ENCODE data around the gene KRTAP3-1. TPM values are rescaled to one million over a fixed set of nuclear protein-coding genes. Genes with fewer than 3 reads are reported as not detected.

The KRTAP3-1 gene
- total and polyA plus RNA-seq, 8 donors = not detected

GRCh38 chr17:40995116-40995515 is 13.8 kb downstream of the KRTAP3-1 start:
- WGBS, 5 donors = 26 to 67% (median 41%) methylated on average over 1 of the region's 1 CpG
- Histone ChIP-seq H3K4me1 (no peaks in the 10 kb centered on the region), H3K36me3 (no peaks in the 10 kb centered on the region), H3K9me3 (no peaks in the 10 kb centered on the region), H3K4me3 (no peak overlapping the region), H3K27me3 (peaks cover 0 to 43% (median 0%) of the 10 kb centered on the region in 3 donors), H3K27ac (no peak overlapping the region)
- DNase-seq = no peak
- intact Hi-C loops (cut with DNase I; ENCODE audit: low total_unique reads) = no loop called here
- TF ChIP-seq POLR2AphosphoS5 (IDR thresholded peaks at IDR 0.05) (no peak), POLR2A (IDR thresholded peaks at IDR 0.05) (no peak), EP300 (IDR thresholded peaks at IDR 0.05) (no peak)

GRCh38 chr17:40993839-40994238 is 15.1 kb downstream of the KRTAP3-1 start, which contains the start of gene KRTAP3-3:
Gene KRTAP3-3, minus strand, starts transcription at chr17:40994164. Its CDS starts 67 bp downstream, at chr17:40994097.
- 27 to 49% (median 39%) methylated on average over 4 of the region's 4 CpGs for WGBS, 5 donors
- no peak for DNase-seq
- H3K27ac ChIP-seq = no peak within 1 kb of the TSS
- H3K4me1 ChIP-seq = no peaks in the 10 kb centered on the region
- intact Hi-C loops (cut with DNase I; ENCODE audit: low total_unique reads) = no loop called here
- TF ChIP-seq POLR2AphosphoS5 (IDR thresholded peaks at IDR 0.05) (no peak), EP300 (IDR thresholded peaks at IDR 0.05) (no peak), CTCF (IDR thresholded peaks at IDR 0.05) (no peak), POLR2A (IDR thresholded peaks at IDR 0.05) (no peak)
- H3K36me3 ChIP-seq = no peaks in the 10 kb centered on the region
- no peak within 1 kb of the TSS for H3K4me3 ChIP-seq
- H3K9me3 ChIP-seq = no peaks in the 10 kb centered on the region
- H3K27me3 ChIP-seq = peaks cover 0 to 36% (median 0%) of the 10 kb centered on the region in 3 donors

GRCh38 chr17:40993084-40993483 is 15.8 kb downstream of the KRTAP3-1 start:
- Histone ChIP-seq H3K4me1 (no peaks in the 10 kb centered on the region), H3K36me3 (no peaks in the 10 kb centered on the region), H3K27me3 (peaks cover 0 to 32% (median 0%) of the 10 kb centered on the region in 3 donors), H3K9me3 (no peaks in the 10 kb centered on the region), H3K27ac (no peak overlapping the region), H3K4me3 (no peak overlapping the region)
- intact Hi-C loops (cut with DNase I; ENCODE audit: low total_unique reads) = no loop called here
- DNase-seq = no peak
- 89 to 97% (median 94%) methylated on average over 2 of the region's 2 CpGs for WGBS, 5 donors
- TF ChIP-seq POLR2AphosphoS5 (IDR thresholded peaks at IDR 0.05) = no peak
- no peak for TF ChIP-seq POLR2A (IDR thresholded peaks at IDR 0.05)
- TF ChIP-seq EP300 (IDR thresholded peaks at IDR 0.05) = no peak
- no peak for TF ChIP-seq CTCF (IDR thresholded peaks at IDR 0.05)

GRCh38 chr17:40992666-40993065 is 16.3 kb downstream of the KRTAP3-1 start:
- H3K4me1 ChIP-seq = no peaks in the 10 kb centered on the region
- no peak for DNase-seq
- no peak overlapping the region for H3K27ac ChIP-seq
- H3K4me3 ChIP-seq = no peak overlapping the region
- H3K27me3 ChIP-seq = peaks cover 0 to 31% (median 0%) of the 10 kb centered on the region in 3 donors
- H3K9me3 ChIP-seq = no peaks in the 10 kb centered on the region
- intact Hi-C loops (cut with DNase I; ENCODE audit: low total_unique reads) = no loop called here
- H3K36me3 ChIP-seq = no peaks in the 10 kb centered on the region
- WGBS, 5 donors = 79 to 91% (median 87%) methylated on average over 3 of the region's 3 CpGs
- TF ChIP-seq POLR2A (IDR thresholded peaks at IDR 0.05) (no peak), CTCF (IDR thresholded peaks at IDR 0.05) (no peak), EP300 (IDR thresholded peaks at IDR 0.05) (no peak), POLR2AphosphoS5 (IDR thresholded peaks at IDR 0.05) (no peak)

- TF ChIP-seq POLR2AphosphoS5 (IDR thresholded peaks at IDR 0.05) (no peak), EP300 (IDR thresholded peaks at IDR 0.05) (no peak), CTCF (IDR thresholded peaks at IDR 0.05) (no peak), POLR2A (IDR thresholded peaks at IDR 0.05) (no peak)
- peaks cover 0 to 29% (median 0%) of the 10 kb centered on the region in 3 donors for H3K27me3 ChIP-seq
- peak in 1 of 2 donors; percentile 6 for DNase-seq
- 49 to 62% (median 51%) methylated on average over 8 of the region's 8 CpGs for WGBS, 5 donors
- intact Hi-C loops (cut with DNase I; ENCODE audit: low total_unique reads) = no loop called here
- no peak overlapping the region for H3K4me3 ChIP-seq
- no peaks in the 10 kb centered on the region for H3K9me3 ChIP-seq
- H3K4me1 ChIP-seq = no peaks in the 10 kb centered on the region
- no peak overlapping the region for H3K27ac ChIP-seq
- H3K36me3 ChIP-seq = no peaks in the 10 kb centered on the region
These were observed 22.0 kb downstream of the KRTAP3-1 start for GRCh38 chr17:40986920-40987319.
